ENCODE results near the gene CEP89.

- TF ChIP-seq EZH2phosphoT487 (IDR thresholded peaks at IDR 0.05; ENCODE audit: low read length) (no peak), CTCF (IDR thresholded peaks at IDR 0.05; ENCODE audit: low read length) (no peak), EZH2 (optimal IDR thresholded peaks at IDR 0.05; ENCODE audit: low read depth, low read length) (no peak)
Measured at GRCh38 chr19:32830231-32831014, 141.3 kb downstream of the CEP89 start.
